Glutamatergic neuron (in vitro differentiated cells): ENCODE data around the gene C12orf76. TPM values are rescaled to one million over a fixed set of nuclear protein-coding genes. Genes with fewer than 3 reads are reported as not detected.
"Not testable (repeated sequence)": the region's sequence is repeated elsewhere in the genome, so short reads cannot be mapped to it uniquely, and the experiment has no call there.

Experiments used
- DNase-seq: peaks from one replicate; pipeline ENCODE4 v3.0.0; 2022
- H3K27ac Mint-ChIP-seq: one replicate; pipeline ENCODE4 v1.8.0; 2020; ENCODE audit warnings: mild to moderate bottlenecking, mixed read lengths, inconsistent platforms; ENCODE audit not compliant: unreplicated experiment
- H3K27me3 Mint-ChIP-seq: one replicate; pipeline ENCODE4 v1.8.0; 2020; ENCODE audit warnings: mild to moderate bottlenecking, moderate library complexity, mixed read lengths, inconsistent platforms; ENCODE audit not compliant: unreplicated experiment
- H3K36me3 Mint-ChIP-seq: one replicate; pipeline ENCODE4 v1.8.0; 2020; ENCODE audit warnings: mild to moderate bottlenecking, mixed read lengths, inconsistent platforms; ENCODE audit not compliant: unreplicated experiment
- H3K4me1 Mint-ChIP-seq: one replicate; pipeline ENCODE4 v1.8.0; 2020; ENCODE audit warnings: mild to moderate bottlenecking, low read depth, mixed read lengths, inconsistent platforms; ENCODE audit not compliant: unreplicated experiment
- H3K4me3 Mint-ChIP-seq: one replicate; pipeline ENCODE4 v1.8.0; 2020; ENCODE audit warnings: mild to moderate bottlenecking, mixed read lengths, inconsistent platforms; ENCODE audit not compliant: unreplicated experiment
- H3K9me3 Mint-ChIP-seq: one replicate; pipeline ENCODE4 v1.8.0; 2020; ENCODE audit warnings: mild to moderate bottlenecking, moderate library complexity, mixed read lengths, inconsistent platforms; ENCODE audit not compliant: unreplicated experiment
- total RNA-seq: library from RNA; stranded (reverse); fragmentation: NEBNext Ultra II Directional; extraction: Animal tissue kit (Norgen Biotek cat#: 25700); gene quantifications from one replicate; pipeline ENCODE4 v1.2.1, GENCODE V29; 2021; ENCODE audit not compliant: unreplicated experiment
- TF ChIP-seq, protein P1 (sequence below): fragments of 200-600 bp; sonication (generic); IDR thresholded peaks from one replicate; pipeline ENCODE4 v1.5.0; 2021; ENCODE audit not compliant: partially characterized antibody, unreplicated experiment

C12orf76 gene
- total RNA-seq, 1 donor from 2014 or later: 43.3 TPM

DNA sequence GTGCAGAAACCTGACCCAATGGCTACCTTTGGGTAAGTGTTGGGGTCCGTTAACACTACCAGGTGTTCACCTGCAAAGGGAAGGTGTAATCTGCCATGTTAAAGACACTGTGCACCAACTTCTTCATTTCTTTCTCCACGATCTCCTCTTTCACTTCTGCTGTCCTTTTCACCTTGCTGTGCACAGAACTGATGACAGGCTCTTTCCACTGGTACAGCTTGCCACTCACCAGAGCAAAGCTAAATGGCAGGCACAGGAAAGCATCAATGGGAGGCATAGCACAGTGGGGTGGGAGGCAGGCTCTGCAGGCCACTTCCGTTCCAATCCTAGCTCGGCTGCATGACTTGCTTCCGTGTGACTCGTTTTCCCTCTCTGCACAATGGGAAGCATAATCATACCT is 2.6 kb upstream of the C12orf76 start:
- peaks cover 13% of the 10 kb centered on the region for H3K4me1 Mint-ChIP-seq
- H3K27me3 Mint-ChIP-seq: peaks cover 13% of the 10 kb centered on the region
- H3K27ac Mint-ChIP-seq: no peak overlapping the region
- no peak overlapping the region for H3K4me3 Mint-ChIP-seq
- H3K9me3 Mint-ChIP-seq: peaks cover 3% of the 10 kb centered on the region
- no peaks in the 10 kb centered on the region for H3K36me3 Mint-ChIP-seq
- TF ChIP-seq, protein P1, sequence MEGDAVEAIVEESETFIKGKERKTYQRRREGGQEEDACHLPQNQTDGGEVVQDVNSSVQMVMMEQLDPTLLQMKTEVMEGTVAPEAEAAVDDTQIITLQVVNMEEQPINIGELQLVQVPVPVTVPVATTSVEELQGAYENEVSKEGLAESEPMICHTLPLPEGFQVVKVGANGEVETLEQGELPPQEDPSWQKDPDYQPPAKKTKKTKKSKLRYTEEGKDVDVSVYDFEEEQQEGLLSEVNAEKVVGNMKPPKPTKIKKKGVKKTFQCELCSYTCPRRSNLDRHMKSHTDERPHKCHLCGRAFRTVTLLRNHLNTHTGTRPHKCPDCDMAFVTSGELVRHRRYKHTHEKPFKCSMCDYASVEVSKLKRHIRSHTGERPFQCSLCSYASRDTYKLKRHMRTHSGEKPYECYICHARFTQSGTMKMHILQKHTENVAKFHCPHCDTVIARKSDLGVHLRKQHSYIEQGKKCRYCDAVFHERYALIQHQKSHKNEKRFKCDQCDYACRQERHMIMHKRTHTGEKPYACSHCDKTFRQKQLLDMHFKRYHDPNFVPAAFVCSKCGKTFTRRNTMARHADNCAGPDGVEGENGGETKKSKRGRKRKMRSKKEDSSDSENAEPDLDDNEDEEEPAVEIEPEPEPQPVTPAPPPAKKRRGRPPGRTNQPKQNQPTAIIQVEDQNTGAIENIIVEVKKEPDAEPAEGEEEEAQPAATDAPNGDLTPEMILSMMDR: no peak
- DNase-seq: no peak

DNA sequence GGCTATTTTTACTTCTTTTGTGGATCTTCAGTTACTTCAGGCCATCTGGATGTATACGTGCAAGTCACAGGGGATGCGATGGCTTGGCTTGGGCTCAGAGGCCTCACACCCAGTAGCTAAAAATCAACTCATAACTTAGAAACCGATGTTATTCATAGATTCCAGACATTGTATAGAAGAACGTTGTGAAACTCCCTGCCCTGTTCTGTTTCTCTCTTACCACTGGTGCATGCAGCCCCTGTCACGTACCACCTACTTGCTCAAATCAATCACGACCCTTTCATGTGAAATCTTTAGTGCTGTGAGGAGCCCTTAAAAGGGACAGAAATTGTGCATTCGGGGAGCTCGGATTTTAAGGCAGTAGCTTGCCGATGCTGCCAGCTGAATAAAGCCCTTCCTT is 1.3 kb upstream of the C12orf76 start:
- H3K27me3 Mint-ChIP-seq, H3K9me3 Mint-ChIP-seq, DNase-seq, H3K36me3 Mint-ChIP-seq, H3K27ac Mint-ChIP-seq: not testable (repeated sequence)
- peak overlapping the region; percentile 91 for H3K4me3 Mint-ChIP-seq
- peaks cover 13% of the 10 kb centered on the region for H3K4me1 Mint-ChIP-seq

DNA sequence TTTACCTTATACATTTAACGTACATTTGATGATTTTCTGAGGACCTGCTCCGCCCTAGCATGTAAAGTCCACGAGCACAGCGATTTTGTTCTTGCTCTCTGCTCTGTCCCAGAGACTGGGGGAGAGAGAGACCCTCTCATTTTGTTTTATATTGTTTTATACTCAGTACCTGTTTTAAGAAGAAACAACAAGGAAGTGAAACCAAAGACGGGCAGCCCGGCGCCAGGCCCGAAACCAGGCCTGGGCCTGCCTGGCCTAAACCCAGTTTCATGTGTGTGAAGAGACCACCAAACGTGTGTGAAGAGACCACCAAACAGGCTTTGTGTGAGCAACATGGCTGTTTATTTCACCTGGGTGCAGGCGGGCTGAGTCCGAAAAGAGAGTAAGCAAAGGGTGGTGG is 712 bp upstream of the C12orf76 start:
- not testable (repeated sequence) for H3K27me3 Mint-ChIP-seq, H3K9me3 Mint-ChIP-seq, H3K36me3 Mint-ChIP-seq, DNase-seq
- Mint-ChIP-seq H3K27ac (peak overlapping the region; percentile 83), H3K4me1 (peaks cover 13% of the 10 kb centered on the region), H3K4me3 (peak overlapping the region; percentile 91)

DNA sequence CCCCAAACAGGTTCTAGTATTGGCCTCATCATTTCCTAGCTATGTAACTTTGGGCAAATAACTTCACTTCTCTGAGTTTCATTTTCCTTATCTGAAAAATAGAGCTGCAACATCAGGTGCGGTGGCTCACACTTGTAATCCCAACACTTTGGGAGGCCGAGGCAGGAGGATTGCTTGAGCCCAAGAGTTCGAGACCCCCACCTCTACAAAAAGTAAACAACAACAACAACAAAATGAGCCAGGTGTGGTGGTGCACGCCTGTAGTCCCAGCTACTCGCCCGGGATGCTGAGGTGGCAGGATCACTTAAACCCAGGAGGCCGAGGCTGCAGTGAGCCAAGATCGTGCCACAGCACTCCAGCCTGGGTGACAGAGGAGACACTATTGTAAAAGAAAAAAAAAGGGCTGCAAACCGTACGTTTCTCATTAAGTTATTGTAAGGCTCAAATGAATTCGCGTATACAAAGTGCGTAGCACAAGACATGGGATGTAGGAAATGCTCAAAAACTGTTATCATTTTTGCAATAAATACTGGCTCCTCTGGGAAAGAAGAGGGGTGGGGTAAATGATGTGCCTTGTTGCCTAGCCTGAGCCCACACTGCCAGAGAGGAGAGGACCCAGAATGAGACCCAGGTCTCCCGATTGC is 903 bp downstream of the C12orf76 start:
- TF ChIP-seq, protein P1: no peak
- Mint-ChIP-seq H3K27me3 (peaks cover 8% of the 10 kb centered on the region), H3K27ac (peak overlapping the region; percentile 83), H3K9me3 (peaks cover 3% of the 10 kb centered on the region), H3K36me3 (no peaks in the 10 kb centered on the region), H3K4me1 (peaks cover 19% of the 10 kb centered on the region), H3K4me3 (peak overlapping the region; percentile 91)
- DNase-seq: no peak

DNA sequence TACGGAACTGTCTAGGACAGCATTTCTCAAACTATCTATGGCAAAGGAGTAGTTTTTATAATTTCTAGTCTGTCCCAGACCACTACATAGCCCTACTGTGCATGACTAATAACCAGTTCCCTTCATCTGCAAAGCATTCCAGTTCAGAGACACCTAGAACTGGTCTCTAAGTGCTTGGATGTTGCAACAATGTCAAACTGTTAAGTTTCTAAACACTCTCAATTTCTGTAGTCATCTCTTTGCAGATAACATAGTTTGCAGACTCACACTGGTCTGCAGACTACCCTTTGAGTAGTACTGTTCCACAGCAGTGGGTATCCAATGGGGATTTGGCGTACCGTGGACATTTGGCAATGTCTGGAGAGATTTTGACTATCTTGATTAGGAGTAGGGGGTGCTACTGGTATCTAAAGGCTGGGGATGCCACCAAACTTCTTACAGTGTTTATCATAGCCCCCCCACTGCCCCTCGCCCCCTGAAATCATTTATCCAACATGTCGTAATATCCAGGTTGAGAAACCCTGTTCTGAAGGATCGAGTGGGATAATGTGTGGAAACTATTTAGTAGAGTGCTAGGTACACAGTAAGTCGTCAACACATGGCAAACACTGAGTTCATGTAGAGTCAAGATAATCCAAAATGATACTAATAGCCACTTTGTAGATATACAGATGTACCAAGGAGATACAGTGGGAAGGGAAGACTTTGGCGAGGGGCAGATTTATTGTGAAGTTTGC is 1.7 kb downstream of the C12orf76 start:
- no peak for DNase-seq
- peaks cover 8% of the 10 kb centered on the region for H3K27me3 Mint-ChIP-seq
- TF ChIP-seq, protein P1: no peak
- H3K4me1 Mint-ChIP-seq: peaks cover 20% of the 10 kb centered on the region
- no peak overlapping the region for H3K27ac Mint-ChIP-seq
- no peaks in the 10 kb centered on the region for H3K36me3 Mint-ChIP-seq
- H3K9me3 Mint-ChIP-seq: peaks cover 3% of the 10 kb centered on the region
- H3K4me3 Mint-ChIP-seq: peak overlapping the region; percentile 91

DNA sequence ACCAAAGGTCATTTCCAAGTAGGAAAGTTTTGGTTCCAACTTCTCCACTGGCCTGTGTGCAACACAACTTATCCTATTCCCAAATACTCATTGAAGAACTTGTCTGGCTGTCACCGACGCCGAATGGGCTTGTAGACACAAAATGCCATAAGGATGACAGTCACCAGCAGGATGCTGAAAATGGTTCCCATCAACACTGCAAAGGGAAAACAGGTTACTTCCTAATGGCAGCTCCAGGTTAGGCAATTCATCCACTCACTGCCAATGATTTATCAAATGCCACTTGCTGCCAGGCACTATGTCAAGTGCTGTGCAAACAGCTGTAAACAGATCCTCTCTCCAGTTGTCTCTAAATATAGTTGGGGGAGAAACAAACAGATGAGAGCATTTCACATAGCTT is 6.1 kb downstream of the C12orf76 start:
- H3K27ac Mint-ChIP-seq: peak overlapping the region; percentile 97
- H3K9me3 Mint-ChIP-seq: peaks cover 2% of the 10 kb centered on the region
- no peaks in the 10 kb centered on the region for H3K36me3 Mint-ChIP-seq
- no peaks in the 10 kb centered on the region for H3K27me3 Mint-ChIP-seq
- no peak for DNase-seq
- TF ChIP-seq, protein P1: no peak
- peaks cover 18% of the 10 kb centered on the region for H3K4me1 Mint-ChIP-seq
- peak overlapping the region; percentile 44 for H3K4me3 Mint-ChIP-seq
